NCI-H748 (cell line): Measurements from ENCODE around the gene KRT80.
A peak's percentile ranks its signal among the peaks of the same experiment; 100 is the strongest.

Source experiments
- DNase-seq: peaks from one replicate; lab custom pipeline; 2025; ENCODE audit not compliant: unreplicated experiment; lab: John Stamatoyannopoulos, UW

KRT80 gene

DNA sequence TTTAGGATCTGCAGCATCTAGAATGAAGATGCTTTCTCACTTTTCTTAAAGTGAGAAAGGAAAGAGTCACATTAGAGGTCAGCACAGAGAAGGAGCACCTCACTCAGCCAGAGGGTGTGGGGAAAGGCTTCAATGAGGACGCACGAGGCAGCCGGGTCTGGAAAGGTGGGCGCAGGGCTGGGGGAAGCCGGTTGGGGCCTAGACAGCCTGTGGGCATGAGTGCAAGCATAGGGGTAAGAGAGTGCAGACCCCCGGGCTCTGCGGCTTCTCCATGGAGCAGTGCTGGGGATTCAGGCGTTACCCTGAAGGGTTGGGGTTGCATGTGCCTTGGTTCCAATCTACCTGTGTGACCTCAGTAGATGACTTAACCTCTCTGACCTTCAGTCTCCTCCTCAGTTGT, 49.9 kb downstream of the KRT80 start:
- DNase-seq: no peak

DNA sequence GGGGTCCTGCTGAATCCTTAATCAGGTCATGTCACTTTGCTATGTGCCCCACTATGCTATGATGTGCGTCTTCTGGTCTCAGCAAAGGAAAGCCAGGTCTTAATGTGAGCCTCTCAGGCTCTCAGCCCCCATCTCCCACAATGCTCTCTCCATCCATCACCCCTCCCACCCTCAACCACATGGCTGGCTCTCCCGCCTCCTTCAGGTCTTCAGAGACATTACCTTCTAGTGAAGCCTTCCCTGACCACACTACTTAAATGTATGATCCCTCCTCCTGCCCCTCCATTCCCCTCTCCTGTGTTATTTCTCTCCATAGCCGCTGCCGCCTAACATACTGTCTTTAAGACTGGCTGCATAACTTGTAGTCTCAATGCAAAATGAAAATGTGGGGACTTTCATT, 50.5 kb downstream of the KRT80 start:
- no peak for DNase-seq

DNA sequence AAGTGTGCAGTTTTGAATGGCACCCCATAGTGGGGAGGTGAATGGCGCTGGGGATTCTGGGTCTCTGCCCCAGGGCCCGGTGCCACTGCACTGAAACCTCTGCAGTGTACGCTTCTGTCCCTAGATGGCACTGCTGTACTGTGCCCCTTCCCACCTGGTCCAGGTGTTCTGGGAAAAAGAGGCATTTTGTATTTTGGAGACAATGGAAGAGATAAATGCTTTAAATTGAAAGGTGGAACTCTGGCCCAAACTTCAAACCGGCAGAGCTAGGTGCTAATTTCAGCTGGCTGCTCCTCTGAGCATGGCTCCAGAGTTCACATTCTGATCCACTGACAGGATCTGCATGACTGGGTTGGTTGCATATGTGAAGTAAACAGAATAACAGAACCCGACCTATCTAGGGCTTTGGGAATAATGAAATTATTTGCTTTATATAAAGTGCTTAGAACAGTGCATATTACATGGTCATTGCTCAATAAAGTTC, 52.2 kb downstream of the KRT80 start:
- DNase-seq: peak; percentile 77

DNA sequence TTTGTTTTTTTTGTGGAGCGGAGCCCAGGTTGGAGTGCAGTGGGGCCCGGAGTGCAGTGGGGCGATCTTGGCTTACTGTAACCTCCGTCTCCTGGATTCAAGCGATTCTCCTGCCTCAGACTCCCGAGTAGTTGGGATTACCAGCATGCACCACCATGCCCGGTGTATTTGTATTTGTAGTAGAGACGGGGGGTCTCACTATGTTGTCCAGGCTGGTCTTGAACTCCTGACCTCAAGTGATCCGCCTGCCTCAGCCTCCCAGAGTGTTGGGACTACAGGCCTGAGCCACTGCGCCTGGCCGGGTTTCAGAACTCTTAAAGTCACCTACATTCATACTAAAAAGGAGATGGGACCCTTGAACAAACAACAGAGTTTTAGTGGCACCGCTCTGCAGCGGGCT, 52.7 kb downstream of the KRT80 start:
- no peak for DNase-seq

DNA sequence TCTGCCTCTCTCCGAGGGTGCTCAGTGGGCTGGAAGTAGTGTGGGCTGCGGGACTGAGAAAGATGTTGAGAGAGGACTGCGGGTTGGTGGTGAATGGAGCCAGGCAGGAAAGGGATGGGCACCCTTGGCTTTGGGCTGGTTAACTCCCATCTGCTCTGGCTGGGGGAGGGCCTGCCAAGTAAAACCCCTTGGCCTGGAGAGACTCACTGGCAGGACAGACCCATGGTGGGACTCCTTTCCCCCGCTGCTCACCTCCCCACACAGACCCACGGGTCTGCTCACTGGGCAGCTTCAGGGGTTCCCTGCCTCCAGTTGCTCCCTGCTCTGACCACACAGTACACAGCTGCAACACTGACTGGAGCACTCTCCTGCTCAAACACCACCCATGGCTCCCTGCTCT, 54.1 kb downstream of the KRT80 start:
- DNase-seq: no peak

DNA sequence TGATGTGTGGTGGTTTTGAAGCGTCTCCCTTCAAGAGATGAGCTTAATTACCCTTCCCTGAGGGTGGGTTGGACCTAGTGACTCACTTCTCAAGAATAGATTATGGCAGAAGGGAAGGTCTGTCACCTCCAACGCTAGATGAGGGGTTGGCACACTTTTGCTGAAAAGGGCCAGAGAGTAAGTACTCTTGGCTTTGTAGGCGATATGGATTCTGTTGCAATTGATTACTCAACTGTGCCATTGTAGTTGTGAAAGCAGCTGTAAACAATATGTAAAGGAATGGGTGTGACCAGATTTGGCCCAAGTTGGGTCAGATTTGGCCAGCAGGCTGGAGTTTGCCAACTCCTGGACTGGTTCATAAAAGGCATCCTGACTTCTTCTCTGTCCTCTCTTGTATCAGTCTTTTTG, 59.1 kb downstream of the KRT80 start:
- no peak for DNase-seq

DNA sequence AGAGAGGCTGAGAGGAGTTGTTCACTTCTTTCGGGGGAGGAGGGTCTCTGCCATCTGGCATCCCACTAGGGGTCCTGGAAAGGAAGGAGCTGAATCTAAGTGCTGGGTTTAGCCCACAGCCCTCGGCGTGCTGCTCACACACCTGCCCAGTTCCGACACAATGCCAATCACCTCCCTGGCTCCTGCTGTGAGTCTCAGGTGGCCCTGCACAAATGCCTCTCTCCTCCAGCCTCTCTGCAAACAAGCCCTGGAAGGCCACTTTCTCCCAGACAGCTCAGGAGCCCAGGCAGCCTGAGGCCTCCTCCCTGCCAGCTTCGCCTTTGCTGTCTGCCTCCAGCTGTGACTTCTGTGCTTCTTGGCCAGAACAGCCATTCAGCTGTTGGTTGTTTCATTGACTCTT, 61.1 kb downstream of the KRT80 start:
- peak; percentile 91 for DNase-seq

DNA sequence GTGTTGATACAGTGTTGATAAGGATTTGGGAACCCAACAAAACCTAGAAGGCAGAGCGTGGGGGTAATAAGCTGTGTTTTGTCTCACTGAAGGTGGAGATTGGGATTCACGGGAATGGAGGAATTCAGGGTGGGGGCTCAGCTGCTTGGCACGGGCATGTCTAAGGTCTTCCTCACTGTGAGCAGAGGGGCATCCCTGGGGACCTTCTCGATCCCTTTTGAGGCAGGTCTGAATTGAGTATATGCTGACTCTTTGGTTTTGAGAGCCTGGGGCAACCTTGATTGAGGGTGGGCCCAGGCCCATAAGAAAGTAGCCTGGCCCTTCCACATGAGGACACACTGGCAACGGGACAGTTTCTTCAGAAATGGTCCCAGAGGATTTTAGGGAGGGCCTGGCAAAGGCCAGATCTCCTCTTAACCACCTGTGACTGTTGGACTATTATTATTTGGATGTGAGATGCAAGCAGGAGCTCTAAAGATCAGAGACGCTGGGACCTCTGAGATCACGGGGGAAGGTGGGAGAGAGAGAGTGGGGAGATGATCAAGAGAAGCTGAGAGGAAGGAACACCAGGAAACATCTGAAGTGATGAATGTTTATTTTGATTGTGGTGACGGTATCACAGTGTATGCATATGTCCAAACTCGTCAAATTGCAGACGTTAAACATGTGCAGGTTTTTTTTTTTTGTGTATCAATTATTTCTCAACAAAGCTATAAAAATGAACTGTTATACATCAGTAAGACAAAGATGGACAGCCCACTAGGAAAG, 63.9 kb downstream of the KRT80 start:
- DNase-seq: no peak

DNA sequence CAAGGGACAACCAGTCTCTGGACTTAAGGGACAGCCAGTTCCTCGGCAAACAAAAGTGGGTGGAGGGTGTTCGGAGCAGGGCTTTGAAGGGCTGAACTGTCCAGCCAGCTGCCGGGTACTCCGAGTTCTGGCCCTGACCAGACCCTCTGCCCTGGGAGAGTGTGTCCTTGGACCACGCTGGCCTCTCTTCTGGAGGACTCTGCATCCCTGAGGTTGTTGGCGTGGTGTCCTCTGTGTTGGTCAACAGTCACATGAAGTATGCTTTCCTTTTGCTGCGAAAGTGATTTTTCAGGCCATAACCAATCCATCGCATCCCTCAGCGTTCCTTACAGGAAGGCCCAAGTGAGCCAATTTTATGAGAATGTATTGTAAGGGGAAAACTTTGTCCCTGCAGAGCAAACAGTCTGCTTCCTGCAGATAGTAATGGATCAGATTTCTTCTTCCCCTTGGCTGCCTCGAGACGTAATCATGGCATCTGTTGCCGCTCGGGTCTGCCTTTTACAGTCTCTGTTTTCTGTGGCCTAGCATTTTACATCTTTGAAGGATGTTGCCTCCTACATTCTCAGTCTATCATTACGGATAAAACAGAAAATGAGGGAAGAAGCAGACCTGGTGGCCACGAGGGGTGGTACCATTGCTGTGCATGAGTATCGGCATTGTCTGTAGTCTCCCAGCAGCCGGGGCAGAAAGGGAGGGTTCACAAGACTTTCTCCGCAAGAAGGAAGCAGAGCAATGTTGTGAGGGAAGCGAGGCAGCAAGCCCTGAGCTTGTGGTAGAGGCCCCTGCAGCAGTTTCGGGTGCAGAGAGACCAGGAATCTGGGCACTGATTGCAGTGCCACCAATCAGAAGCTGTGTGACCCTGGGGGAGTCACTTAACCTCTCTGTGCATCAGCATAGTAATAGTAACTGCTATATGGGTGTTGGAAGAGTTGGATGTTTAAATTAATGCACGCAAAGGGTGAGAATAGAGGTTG, 64.9 kb downstream of the KRT80 start:
- DNase-seq: no peak

DNA sequence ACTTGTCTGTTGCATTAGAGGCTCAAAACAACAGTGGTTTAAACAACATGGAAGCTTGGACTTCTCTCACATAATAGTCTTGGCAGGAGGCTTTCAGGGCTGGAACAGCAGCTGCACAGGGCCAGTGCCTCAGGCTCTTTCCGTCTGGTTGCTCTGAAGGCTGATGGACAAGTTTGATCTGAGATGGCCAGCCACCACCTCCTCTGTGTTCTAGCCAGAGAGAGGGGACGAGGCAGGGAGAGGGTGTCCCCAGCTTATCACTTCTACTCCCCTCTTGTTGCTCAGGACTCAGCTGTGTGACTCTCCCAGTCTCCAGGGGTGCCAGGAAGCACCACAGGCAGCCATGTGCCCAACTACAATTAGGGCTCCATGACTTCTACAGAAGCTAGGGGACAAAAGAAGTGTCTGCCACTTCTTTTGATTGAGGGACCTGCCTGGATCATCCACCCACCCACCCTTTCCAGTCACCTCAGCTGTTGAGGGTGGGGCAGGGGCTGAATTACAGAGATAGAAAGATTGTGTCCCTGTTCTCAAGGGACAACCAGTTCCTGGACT, 65.7 kb downstream of the KRT80 start:
- DNase-seq: no peak

DNA sequence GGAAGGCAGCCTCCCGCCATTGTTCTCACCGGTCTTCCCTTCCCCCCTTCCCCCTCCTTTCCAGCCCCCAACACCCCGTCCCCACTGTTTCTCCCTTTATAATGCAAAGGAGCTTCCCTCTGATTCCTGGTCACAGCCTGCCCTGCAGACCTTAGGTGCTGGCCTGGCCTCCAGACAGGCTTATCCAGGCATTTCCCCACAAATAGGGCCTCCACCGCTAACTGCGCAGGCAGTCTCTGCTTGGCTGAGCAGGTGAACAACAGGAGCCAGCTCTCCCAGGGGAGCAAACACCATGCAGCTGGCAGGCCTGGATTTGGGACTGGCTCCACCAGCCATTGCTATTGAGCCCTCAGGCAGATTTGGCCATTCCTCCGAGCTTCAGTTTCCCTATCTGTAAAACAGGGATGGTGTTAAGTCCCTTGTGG, 66.3 kb downstream of the KRT80 start:
- peak; percentile 15 for DNase-seq

DNA sequence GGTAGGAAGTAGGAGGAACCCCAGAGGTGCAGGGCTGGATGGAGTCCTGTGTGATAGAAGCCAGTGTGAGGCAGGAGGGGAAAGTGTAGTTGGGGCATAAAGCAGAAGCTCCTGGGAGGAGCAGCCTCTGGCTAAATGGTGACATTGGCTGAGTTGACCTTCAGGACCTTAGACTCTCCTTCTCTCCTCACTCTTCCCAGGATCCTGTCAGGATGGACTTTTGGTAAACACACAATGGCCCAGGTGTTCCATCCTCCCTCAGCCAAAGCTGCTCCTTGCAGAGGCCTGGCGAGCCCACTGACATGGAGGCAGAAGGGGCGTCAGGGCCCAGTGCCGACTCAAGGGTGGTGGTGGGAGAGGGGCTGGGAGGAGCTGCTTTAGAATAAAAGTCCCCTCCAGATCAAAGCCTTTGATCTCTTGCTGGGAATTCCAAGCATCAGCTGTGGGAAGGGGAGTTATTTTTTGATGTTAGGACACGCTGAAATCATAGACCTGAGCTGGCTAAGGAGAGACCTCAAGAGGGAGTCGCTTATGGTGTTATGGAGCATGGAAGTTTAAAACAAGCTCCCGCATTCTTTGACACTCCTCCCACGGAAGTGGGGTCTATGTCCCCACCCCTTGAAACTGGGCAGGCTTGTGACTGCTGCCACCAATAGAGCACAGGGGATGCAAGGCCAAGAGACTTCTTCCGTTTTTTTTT, 68.2 kb downstream of the KRT80 start:
- DNase-seq: no peak

DNA sequence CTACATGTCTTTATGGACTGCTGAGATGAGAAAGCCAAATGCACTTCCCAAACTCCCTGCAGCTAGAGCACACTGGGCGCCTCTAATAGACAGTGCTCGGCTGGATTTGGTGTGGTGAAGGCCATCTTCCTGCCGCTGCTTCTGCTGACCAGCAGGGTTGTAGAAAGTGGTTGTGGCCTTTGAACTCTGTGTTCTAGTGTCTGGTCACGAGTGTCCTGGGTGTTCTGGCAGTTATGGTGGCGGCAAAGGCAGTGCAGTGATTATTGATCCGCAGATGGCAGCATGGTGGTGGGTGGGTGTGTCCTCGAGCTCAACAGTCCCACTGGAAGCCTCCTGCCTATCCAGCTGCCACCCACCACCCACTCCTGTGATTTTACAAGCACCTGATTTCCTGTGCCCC, 68.9 kb downstream of the KRT80 start:
- DNase-seq: no peak

DNA sequence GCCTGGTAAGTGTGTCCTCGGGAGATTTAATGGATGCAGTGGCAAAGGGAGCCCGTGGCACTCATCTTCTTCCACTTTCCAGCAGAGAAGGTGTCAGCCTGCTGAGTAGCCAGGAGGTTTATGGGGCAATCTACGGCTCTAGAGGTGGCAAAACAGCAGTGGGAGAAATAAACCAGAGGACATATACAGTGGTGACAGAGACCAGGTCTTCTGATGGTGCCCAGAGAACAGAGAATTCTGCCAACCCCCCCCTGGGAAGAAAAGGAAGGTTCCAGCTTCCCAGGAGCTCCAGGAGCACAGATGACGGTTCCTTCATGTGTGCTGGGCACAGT, 69.3 kb downstream of the KRT80 start:
- no peak for DNase-seq

DNA sequence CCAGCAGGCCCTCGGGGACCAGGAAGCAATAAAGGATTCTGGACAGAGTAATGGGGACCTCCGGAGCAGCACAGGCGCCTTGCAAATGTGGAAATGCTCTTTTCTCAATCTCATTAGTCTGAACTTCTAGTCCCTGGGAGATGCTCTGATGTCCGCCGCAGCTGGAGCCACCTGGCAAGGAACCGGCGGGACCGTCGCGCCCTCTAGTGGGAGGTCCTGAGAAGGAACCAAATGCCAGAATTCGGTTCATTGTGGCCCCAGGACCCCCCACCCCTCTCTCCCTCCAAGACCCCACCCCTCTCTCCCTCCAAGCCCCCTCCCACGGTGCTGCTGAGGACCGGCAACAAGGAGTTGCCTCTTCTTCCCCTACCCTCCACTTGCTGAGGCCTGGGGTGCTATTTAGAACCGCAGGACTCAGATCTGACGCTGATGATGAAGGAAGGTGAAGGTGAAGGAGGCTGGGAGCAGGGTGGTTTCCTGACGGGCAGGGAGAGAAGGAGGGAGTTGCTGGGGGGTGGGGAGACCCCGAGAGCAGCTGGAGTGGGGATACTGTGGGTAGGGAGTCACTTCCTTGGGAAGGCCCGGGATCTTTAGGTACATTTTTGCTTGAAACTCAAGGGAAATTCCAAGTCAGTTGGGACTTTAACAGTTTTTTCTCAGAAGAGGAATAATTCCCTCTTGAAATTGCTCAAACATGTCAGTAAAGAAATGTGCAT, 69.8 kb downstream of the KRT80 start:
- DNase-seq: peak; percentile 61

DNA sequence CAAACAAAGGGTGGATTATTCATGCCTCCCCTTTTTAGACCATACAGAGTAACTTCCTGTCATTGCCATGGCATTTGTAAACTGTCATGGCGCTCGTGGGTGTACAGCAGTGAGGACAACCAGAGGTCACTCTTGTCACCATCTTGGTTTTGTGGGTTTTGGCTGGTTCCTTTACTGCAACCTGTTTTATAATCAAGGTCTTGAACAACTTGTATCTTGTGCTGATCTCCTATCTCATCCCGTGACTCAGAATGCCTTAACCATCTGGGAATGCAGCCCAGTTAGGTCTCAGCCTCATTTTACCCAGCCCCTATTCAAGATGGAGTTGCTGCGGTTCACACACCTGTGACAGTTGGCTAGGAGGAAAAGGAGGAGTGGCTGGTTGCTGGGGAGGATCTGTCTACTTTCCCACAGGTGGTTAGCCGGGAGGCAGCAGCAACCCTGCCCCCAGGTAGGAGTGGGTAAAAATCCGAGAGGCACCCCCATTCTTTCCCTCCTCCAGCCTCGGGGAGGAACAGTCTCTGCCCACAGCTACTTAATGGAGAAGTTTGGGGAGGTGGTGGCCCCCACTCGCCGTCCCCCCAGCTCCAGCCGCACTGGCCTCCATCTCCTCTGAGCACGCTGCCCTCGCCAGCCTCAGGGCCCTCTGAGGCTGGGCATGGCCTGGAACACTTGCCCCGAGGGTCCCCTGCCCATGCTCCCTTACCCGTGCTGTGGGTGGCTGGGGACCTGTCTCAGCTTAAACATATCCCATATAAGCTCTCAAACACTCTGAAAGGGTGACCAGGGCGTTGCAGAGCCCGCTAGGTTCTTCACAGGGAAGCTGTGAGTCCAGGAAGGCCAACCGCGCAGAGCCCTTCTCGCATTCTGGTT, 70.6 kb downstream of the KRT80 start:
- no peak for DNase-seq

DNA sequence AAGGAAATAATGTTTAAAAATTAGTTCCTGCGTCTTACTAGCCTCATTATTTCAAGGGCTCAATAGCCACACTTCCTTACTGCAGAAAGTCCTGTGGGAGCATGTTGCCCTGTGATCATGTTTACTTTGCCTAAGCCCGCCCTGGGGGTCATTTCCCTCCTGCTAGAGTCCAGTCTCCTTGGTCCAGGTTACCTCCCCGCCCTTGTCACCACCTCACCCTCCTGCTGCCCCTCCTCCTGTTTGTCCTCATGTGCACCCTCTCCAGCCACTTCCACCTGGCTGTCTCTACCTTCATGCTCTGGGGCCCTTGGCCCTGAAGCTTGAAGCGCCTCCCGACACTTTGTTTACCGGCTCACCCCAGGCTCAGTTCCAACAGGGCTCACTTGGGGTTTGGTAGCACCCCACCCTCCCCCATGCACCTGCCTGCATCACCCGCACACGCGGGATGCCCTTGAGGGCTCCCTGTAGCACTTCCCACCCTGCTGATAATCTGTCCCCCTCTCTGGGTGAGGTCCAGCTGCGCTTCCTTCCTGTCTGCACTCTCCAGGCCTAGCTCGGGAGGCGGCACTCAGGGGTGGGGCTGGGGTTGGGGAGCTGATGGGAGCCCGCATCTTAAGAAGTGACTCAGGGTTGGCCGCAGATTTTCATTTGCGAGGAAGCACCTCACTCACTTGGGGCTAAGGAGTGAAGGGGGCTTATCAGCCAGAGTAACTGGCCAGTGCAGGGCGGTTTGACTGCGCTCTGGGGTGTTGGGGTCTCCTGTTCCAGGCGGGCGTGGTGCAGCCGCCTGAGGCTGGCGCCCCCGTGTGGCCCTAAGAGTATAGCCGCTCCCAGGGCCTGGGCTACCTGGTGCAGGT, 72.2 kb downstream of the KRT80 start:
- peak; percentile 59 for DNase-seq
